Keratinocyte (primary cell): Measurements from ENCODE around the gene ZDHHC6. TPM values are rescaled to one million over a fixed set of nuclear protein-coding genes. Genes with fewer than 3 reads are reported as not detected.

ENCODE experiments used
- DNase-seq: peaks from one replicate; pipeline ENCODE4 v3.0.0-alpha.2; 2011; ENCODE audit warnings: low read depth, missing footprints, low spot score
- FAIRE-seq: peaks from 2 replicates; lab custom pipeline; 2011; peaks lifted over from hg19 to GRCh38; lab: Jason Lieb, UNC
- H2AFZ ChIP-seq: 2 replicates; pipeline ENCODE4 v1.6.0; 2012; ENCODE audit warnings: low read length, control low read depth, inconsistent platforms; ENCODE audit not compliant: control insufficient read depth
- H3K27ac ChIP-seq: 2 replicates; pipeline ENCODE4 v1.5.1; 2011; ENCODE audit warnings: low read length; ENCODE audit not compliant: control insufficient read depth, insufficient read depth
- H3K27me3 ChIP-seq: 3 replicates; pipeline ENCODE4 v1.6.0; 2011; ENCODE audit warnings: low read length; ENCODE audit not compliant: control insufficient read depth, insufficient read depth; ENCODE audit errors: extremely low read depth
- H3K36me3 ChIP-seq, 2 experiments: 2 replicates in 1 of 2; 3 replicates in 1 of 2; pipeline ENCODE4 v1.5.1; 2011; ENCODE audit warnings: low read length in 2 of 2, mild to moderate bottlenecking in 1 of 2; ENCODE audit not compliant: control insufficient read depth in 2 of 2, insufficient read depth in 2 of 2; ENCODE audit errors: extremely low read depth in 1 of 2
- H3K4me1 ChIP-seq: 3 replicates; pipeline ENCODE4 v1.5.1; 2011; ENCODE audit warnings: low read length; ENCODE audit not compliant: control insufficient read depth, insufficient read depth; ENCODE audit errors: extremely low read depth
- H3K4me2 ChIP-seq: 3 replicates; pipeline ENCODE4 v1.6.0; 2011; ENCODE audit warnings: low read depth, low read length; ENCODE audit not compliant: control insufficient read depth, insufficient read depth; ENCODE audit errors: extremely low read depth
- H3K4me3 ChIP-seq, 3 experiments: fragments of 200-600 bp in 1 of 3; sonication (generic) in 1 of 3; 2 replicates in 2 of 3; 3 replicates in 1 of 3; pipeline ENCODE4 v1.5.1; 2011 to 2016; ENCODE audit warnings: low read length in 3 of 3, mild to moderate bottlenecking in 3 of 3, control low read depth in 2 of 3, inconsistent platforms in 1 of 3, low read depth in 1 of 3, mixed read lengths in 1 of 3, mixed run types in 1 of 3, moderate library complexity in 1 of 3; ENCODE audit not compliant: control insufficient read depth in 2 of 3, insufficient read depth in 2 of 3; ENCODE audit errors: extremely low read depth in 1 of 3
- H3K79me2 ChIP-seq: 2 replicates; pipeline ENCODE4 v1.6.0; 2012; ENCODE audit warnings: low read length; ENCODE audit not compliant: control insufficient read depth, insufficient read depth
- H3K9ac ChIP-seq: 3 replicates; pipeline ENCODE4 v1.6.0; 2011; ENCODE audit warnings: low read length; ENCODE audit not compliant: control insufficient read depth, insufficient read depth; ENCODE audit errors: extremely low read depth
- H3K9me1 ChIP-seq: 3 replicates; pipeline ENCODE4 v1.6.0; 2011; ENCODE audit warnings: low read length; ENCODE audit not compliant: control insufficient read depth, insufficient read depth; ENCODE audit errors: extremely low read depth
- H3K9me3 ChIP-seq: 2 replicates; pipeline ENCODE4 v1.5.1; 2012; ENCODE audit warnings: low read depth, low read length; ENCODE audit not compliant: control insufficient read depth
- H4K20me1 ChIP-seq: 3 replicates; pipeline ENCODE4 v1.6.0; 2011; ENCODE audit warnings: low read length; ENCODE audit not compliant: control insufficient read depth, insufficient read depth; ENCODE audit errors: extremely low read depth
- EZH2 ChIP-seq: IDR thresholded peaks from one replicate; pipeline ENCODE4 v1.6.1; 2012; ENCODE audit warnings: inconsistent platforms, mild to moderate bottlenecking, low read length, moderate library complexity
- dilution Hi-C: fragments of 300-500 bp; cut with MboI; formaldehyde crosslinking; loops from one replicate; pipeline ENCODE4 v1.7.0; 2020; ENCODE audit warnings: low sequenced_read_pairs; ENCODE audit not compliant: extremely low pct_ligation_motif_present
- polyA plus RNA-seq, 5 experiments: library from polyadenylated mRNA; depleted of rRNA in 3 of 5; stranded (reverse) in 3 of 5; stranded (forward) in 1 of 5; unstranded in 1 of 5; fragments of >200 nt; gene quantifications; 1 replicate in 1 of 5; 2 replicates in 3 of 5; 3 replicates in 1 of 5; pipeline versions ENCODE4 v1.2.1 to v1.2.3, GENCODE V29; 2011 to 2012; ENCODE audit warnings: missing spikeins in 2 of 5, low read depth in 1 of 5, low replicate concordance in 1 of 5
- TF ChIP-seq, protein P1 (sequence below), 3 experiments: IDR thresholded peaks in 1 of 3; conservative IDR thresholded peaks in 1 of 3; optimal IDR thresholded peaks in 1 of 3; 2 replicates in 2 of 3; 3 replicates in 1 of 3; pipeline versions ENCODE3 to v1.5.1; 2011; ENCODE audit warnings: low read length in 3 of 3, mild to moderate bottlenecking in 3 of 3, moderate library complexity in 2 of 3, control low read depth in 1 of 3, inconsistent platforms in 1 of 3; ENCODE audit not compliant: insufficient read depth in 2 of 3; ENCODE audit errors: extremely low read depth in 1 of 3

The ZDHHC6 gene
- polyA plus RNA-seq, 1 donor (not counting 4 experiments of a cell fraction or from before 2014, with no cell fraction given) = 34.2 TPM

DNA sequence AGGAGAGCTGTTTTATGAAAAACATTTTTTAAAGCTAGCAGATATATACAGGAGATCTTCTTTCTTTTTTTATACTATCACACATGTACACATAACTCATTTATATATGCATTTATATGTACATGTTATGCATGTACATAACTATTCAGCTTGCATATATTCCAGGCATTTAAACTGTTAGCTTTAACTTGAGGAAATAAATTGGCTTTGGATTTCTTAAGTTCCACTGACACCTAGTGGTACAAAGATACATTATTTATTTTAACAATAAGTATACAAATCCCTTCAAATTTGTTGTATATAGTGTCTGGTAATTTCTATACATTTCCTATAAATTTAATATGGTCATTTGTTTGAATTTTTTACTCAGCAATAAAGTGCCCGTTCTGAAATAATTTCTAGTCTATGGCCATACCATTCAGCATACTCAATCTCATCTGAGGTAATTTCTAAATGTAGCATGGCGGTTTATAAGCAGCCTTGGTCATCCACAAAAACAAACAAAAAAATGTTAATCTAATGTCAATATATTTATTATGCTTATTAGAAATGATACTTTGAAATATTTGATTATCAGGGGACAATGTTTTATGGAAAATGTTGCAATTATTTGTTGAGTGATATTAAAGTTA lies 11.6 kb downstream of the ZDHHC6 start:
- no peak overlapping the region for H3K4me3 ChIP-seq
- peaks cover 17 to 18% of the 10 kb centered on the region in 2 experiments for H3K36me3 ChIP-seq
- FAIRE-seq (no peak), DNase-seq (no peak)
- no peak overlapping the region for H3K27ac ChIP-seq
- no peaks in the 10 kb centered on the region for H3K9me3 ChIP-seq
- no peaks in the 10 kb centered on the region for H3K9me1 ChIP-seq
- H3K79me2 ChIP-seq = no peaks in the 10 kb centered on the region
- dilution Hi-C loops = no loop called here
- no peaks in the 10 kb centered on the region for H3K4me1 ChIP-seq
- H3K27me3 ChIP-seq = no peaks in the 10 kb centered on the region
- no peak overlapping the region for H3K4me2 ChIP-seq
- H2AFZ ChIP-seq = no peak overlapping the region
- H3K9ac ChIP-seq = no peak overlapping the region
- TF ChIP-seq, protein P1, sequence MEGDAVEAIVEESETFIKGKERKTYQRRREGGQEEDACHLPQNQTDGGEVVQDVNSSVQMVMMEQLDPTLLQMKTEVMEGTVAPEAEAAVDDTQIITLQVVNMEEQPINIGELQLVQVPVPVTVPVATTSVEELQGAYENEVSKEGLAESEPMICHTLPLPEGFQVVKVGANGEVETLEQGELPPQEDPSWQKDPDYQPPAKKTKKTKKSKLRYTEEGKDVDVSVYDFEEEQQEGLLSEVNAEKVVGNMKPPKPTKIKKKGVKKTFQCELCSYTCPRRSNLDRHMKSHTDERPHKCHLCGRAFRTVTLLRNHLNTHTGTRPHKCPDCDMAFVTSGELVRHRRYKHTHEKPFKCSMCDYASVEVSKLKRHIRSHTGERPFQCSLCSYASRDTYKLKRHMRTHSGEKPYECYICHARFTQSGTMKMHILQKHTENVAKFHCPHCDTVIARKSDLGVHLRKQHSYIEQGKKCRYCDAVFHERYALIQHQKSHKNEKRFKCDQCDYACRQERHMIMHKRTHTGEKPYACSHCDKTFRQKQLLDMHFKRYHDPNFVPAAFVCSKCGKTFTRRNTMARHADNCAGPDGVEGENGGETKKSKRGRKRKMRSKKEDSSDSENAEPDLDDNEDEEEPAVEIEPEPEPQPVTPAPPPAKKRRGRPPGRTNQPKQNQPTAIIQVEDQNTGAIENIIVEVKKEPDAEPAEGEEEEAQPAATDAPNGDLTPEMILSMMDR (optimal IDR thresholded peaks at IDR 0.05 in 1 of 3, IDR thresholded peaks at IDR 0.05 in 1 of 3, conservative IDR thresholded peaks at IDR 0.05 in 1 of 3; ENCODE audit: extremely low read depth in 1 of 3, insufficient read depth in 2 of 3, low read length in 3 of 3) = peak in 1 of 3 experiments; percentile 17
- TF ChIP-seq EZH2 = no peak
- H4K20me1 ChIP-seq = no peaks in the 10 kb centered on the region

DNA sequence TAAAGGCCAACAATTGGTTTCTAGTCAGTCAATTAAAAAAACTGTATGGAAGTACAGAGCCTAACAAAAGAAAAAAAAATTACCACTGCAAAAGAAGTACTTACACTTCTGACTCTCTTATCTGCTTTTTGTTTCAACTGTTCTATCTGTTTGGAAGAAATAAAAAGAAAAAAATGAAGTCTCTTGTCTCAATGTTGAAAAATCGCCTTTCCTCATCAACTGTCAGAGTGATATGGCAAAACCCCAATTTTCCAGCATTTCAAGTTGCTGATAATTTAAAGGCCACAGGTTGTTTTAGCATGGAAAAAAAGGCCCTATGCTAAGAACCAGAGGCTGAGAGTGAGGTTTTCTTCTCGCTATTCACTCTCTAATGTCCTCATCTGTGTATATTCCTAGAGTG lies 13.6 kb downstream of the ZDHHC6 start:
- Histone ChIP-seq H3K9ac (no peak overlapping the region), H3K36me3 (peaks cover 12 to 14% of the 10 kb centered on the region in 2 experiments), H3K9me3 (no peaks in the 10 kb centered on the region), H4K20me1 (no peaks in the 10 kb centered on the region), H3K4me1 (no peaks in the 10 kb centered on the region), H3K9me1 (no peaks in the 10 kb centered on the region), H3K4me3 (no peak overlapping the region), H3K4me2 (no peak overlapping the region), H3K79me2 (no peaks in the 10 kb centered on the region), H3K27me3 (no peaks in the 10 kb centered on the region), H2AFZ (no peak overlapping the region), H3K27ac (no peak overlapping the region)
- TF ChIP-seq, protein P1 (optimal IDR thresholded peaks at IDR 0.05 in 1 of 3, IDR thresholded peaks at IDR 0.05 in 1 of 3, conservative IDR thresholded peaks at IDR 0.05 in 1 of 3; ENCODE audit: extremely low read depth in 1 of 3, insufficient read depth in 2 of 3, low read length in 3 of 3) = no peak
- no peak for TF ChIP-seq EZH2
- DNase-seq (no peak), FAIRE-seq (no peak)
- dilution Hi-C loops = no loop called here
